GM20431 (cell line): ENCODE results near the gene RTF2.

Experiments used
- in situ Hi-C: fragments of 300-500 bp; cut with MseI, MboI; formaldehyde crosslinking; loops from one replicate; pipeline ENCODE4 v1.15.0; 2020; ENCODE audit warnings: low sequenced_read_pairs; ENCODE audit not compliant: unreplicated experiment

The RTF2 gene, protein sequence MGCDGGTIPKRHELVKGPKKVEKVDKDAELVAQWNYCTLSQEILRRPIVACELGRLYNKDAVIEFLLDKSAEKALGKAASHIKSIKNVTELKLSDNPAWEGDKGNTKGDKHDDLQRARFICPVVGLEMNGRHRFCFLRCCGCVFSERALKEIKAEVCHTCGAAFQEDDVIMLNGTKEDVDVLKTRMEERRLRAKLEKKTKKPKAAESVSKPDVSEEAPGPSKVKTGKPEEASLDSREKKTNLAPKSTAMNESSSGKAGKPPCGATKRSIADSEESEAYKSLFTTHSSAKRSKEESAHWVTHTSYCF

DNA sequence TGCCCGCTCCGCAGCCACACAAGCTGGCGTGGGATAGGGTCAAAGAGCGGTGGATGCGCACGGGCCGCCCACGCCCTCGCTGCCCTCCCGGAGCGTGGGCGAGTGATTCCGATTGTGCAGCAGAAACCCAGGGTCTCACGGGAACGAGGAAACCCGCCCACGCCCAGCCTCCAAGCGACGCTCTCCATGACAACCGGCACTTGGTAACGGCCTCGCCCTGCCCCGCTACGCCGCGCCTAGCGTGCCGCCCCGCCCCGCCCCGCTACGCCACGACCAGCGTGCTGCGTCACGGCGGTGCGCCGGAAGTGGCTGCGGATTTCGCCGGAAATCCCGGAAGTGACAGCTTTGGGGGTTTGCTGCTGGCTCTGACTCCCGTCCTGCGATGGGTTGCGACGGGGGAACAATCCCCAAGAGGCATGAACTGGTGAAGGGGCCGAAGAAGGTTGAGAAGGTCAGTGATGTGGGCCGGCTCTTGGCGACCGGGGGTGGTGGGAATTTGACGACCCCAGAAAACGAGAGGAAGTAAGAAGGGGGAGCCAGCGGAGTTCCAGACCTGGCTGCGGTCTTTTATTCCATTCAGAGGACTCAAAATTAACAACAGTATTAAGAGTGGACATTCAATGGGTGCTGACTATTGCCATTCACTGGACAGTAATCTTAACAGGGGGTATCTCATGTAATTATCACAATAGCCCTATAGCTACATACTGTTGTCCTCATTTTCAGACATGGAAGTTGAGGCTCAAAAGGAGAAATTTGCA lies at the start of gene RTF2:
TSS of gene RTF2 (plus strand) at position 312 of the 761 bp plus-strand sequence. CDS start at position 383, 71 bp downstream.
- in situ Hi-C loops = no loop called here

DNA sequence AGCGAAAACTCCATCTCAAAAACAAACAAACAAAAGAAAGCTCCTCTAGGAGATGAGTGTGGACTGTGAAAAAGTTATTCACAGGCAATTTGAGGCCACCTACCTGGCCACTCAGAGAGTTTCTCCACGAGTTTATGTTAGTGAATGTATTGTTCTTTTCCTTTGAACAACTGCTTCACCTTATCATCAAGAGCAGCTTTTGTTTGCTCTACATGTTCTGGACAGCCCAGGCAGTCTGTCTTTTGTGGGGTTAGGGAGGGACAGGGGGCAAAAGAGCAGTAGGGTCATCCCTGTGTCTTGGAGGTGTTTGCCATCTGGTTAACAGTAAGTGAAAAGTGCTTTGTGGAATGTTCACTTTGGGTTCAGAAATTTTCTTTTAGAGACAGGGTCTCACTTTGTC lies 48.4 kb upstream of the RTF2 start:
- in situ Hi-C loops = no loop called here

DNA sequence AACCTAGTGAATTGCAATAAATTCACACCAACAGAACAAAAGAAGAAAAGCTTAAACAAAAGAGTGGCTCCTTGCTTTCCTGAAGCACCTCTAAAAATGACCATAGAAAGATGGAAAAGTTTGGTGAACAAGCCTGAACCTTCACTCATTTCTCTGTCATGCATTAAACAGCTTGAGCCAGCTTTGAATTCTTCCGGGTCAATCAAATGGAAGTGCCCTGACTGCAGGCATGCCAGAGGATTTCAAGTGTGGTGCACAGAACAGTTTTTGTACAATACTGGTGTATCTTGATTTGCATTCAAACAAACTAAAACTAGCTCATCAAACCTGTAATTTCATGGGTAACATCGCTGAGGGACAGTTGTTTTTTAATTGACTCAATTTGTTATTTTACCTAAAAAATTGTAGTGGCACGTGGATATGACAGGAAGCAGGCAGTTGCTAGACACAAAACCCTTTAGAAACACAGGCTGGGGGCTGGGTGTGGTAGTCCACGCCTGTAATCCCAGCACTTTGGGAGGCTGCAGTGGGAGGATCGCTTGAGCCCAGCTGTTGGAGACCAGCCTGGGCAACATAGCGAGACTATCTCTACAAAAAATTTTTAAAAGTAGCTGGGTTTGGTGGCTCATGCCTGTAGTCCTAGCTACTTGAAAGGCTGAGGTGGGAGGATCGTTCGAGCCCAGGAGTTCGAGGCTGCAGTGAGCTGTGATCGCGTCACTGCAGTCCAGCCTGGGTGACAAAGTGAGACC lies 47.3 kb upstream of the RTF2 start:
- in situ Hi-C loops = no loop called here

DNA sequence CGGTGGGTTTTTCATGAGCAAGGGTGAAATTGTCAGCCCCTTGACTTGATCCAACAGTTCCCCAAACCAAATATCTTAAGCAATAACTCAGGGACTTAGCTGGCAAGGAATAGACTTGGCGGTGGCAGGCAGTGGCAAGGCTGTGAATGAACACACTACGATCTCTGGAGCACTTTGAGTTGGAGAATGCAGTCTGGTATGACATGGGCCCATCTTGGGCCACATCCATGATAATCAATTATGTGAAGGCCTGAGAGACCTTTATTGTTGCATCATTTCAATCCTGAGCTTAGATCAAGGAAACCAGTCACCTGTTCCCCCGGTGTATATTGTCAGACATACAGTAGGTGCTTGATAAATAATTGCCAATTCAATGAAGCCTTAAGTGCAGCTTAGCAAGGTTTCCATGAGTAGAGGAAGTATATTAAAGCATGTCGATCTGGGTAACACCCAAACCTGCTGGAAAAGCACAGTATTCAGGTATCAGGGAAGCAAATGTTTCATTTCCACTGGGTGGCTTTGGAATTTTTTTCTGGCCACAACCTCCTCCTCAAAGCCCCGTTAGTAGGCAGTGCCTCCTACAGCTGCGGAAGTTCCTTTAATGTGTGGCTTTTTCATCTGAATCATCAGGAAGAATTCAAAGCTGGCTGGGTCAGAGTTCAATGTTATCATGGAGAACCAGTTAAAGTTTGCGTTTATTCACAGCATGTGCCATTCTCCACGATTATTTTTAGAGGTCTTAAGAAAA lies 46.2 kb upstream of the RTF2 start:
- in situ Hi-C loops = no loop called here

DNA sequence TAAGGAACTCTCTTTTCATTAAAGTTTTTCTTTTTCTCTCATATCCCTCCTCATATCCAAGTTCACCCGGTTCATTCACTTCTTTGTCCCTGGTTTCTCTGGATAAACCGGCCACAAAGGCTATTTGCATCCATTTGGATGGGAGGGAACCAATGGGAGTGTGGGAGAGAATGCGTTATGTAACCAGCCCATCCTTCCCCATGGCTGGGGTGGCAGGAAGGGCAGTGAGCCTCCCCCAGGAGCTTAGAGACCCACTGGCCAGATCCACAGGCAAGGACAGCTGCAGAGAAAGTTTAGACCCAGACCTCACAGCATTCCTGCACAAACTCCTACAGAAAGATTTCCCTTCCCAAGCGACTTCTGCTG lies 45.6 kb upstream of the RTF2 start:
- in situ Hi-C loops = no loop called here

DNA sequence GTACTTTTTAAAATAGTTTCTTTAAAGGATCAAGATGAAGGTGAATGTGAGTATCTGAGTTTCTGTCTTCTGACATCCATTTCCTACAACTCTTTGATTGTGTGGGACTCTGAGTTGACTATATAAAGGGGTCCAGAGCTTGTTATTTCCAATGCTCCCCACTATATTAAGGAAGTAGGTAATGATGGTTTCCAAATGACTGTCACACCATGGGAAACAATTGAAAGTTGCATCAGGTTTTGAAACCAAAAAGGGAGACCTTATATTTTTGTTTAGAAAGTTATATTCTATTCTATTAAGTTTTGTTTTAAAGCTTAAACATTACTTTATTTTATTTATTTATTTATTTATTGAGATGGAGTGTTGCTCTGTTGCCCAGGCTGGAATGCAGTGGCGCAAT lies 45.2 kb upstream of the RTF2 start:
- in situ Hi-C loops = no loop called here

DNA sequence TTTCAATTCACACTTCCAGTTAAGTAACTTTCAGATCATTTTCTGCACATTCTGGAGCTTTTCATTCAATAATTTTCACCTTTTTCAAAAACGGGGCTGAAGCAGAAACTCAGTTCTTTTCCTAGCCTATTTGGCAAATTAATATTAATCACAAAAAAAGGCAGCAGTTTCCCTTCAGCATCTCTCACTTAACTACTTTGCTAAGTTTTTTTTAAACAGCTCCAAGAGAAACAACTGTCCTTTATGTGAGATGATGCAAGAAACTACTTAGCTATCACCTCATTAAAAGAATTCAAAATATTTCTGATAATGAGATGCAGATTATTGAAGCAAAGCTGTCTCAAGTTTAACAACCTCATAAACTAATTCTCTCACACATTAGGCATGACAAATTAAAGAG lies 44.5 kb upstream of the RTF2 start:
- in situ Hi-C loops = no loop called here

DNA sequence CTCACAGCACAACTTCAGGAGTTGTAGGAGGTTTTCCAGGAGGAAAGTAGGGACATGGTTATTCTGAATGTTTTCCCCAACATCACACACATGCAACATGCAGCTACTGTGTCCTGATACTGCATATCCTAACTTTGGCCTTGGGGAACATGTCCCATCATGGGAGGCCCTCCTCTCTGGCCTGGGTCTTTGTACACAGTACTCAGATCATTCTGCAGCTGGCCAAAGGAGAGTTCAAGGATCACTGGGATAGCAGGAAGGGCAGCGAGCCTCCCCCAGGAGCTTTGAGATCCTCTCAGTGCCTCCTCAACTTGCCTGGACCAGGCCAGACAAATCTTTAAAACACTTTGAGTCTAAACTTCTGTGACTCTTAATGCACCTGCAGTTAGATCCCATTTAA lies 43.5 kb upstream of the RTF2 start:
- in situ Hi-C loops = no loop called here

DNA sequence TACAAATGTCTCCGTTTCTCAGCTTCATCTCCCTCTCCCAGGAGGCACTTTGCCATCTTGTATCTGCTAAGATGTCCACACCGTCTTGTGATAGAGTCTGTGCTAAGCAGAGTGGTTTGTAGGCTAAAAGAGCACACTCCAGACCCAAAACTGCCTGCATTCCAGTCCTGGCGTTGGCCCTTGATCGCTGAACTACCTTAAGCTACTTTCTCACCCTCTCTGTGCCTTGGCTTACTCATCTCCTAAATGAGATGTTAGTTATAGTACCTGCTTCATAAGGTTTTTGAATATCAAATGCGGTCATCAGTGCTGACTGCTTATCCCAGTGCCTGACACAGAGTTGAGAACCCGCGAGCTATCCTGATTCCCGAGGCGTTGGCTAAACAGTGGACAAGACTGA lies 42.4 kb upstream of the RTF2 start:
- in situ Hi-C loops = no loop called here

DNA sequence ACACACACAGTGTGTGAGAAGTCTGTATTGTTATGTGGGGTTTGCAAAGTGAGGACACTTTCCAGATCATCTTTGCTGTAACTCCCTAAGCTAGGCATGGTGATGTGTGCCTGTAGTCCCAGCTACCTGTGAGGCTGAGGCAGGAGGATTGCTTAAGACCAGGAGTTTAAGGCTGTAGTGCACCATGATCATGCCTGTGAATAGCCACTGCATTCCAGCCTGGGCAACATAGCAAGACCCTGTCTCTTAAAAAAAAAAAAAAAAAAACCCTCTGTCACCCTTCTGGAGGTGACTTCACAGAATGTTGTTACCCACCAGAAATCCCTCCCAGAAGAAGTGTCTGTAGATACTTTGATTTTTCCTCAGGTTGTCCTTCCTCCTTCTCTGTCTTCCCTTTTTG lies 41.5 kb upstream of the RTF2 start:
- in situ Hi-C loops = no loop called here

DNA sequence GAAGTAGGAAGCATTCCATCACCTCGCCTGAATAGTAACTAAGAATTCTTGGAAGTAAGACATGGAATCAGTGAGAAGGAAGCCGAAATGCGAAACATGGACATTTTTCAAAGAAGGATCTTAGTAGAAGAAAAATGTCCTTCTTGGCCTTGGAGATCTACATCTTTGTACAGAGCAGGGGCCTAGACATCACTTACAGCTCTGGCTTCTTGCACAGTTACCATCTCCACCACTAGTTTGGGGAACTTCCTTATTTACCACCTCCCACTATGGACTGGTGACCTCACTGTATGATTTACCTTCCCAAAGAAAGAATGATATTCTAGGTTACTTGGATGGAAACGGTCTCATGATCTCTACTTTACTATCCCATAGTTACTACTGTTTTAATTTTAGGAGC lies 40.6 kb upstream of the RTF2 start:
- in situ Hi-C loops = no loop called here

DNA sequence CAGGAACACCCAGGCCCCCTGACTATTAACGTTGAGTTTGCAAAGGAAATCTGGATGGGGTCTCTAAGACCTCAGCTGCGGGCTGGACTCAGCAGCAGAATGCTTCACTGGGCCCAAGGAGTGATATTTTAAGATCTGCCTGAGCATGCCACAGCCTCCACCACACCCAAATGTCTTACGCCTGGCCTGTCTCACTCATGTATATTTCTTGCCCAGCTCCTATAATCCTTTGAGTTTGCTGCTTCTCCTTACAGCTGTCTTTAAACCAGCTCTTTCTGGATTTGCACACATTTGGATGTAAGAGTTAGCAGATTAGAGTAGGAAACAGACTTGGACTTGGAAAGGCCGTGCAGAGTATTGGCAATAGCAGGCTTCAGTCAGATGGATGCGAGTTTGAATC lies 40.0 kb upstream of the RTF2 start:
- in situ Hi-C loops = no loop called here

DNA sequence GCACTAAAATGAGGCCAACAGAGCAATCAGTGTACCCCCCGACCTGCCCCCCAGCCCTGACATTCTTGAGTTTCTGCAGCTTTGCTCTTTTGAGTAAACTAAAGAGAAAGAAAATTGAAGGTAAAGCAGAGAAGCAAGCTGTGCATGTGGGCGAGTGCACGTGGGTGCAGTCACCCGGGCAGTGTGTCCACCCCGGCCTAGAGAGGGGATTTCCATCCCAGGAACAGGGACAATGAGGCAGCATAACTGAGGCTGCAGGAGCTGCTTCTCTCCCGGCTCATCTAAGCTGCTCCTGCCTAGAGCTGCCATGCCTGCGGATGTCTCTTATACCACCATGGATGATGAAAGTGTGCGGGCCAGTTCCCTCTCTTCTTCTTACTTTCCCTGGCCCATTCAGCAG lies 39.5 kb upstream of the RTF2 start:
- in situ Hi-C loops = no loop called here

DNA sequence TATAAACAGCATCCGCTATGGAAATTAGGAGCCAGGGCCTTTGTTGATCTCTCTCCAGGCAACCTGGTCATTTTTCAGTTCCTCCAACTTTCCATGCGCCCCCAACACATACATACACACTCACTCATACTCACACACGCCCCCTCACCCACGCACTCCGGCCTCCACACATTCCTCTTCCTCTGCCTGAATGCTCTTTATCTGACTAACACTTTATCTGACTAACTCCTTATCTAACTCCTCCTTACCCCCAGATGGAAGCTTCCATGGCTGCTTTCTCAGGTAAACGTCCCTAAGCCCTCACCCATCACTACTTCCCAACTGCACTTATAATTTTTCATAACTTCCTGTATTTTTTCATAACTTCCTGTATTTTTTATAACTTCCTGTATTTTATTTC lies 38.9 kb upstream of the RTF2 start:
- in situ Hi-C loops = no loop called here

DNA sequence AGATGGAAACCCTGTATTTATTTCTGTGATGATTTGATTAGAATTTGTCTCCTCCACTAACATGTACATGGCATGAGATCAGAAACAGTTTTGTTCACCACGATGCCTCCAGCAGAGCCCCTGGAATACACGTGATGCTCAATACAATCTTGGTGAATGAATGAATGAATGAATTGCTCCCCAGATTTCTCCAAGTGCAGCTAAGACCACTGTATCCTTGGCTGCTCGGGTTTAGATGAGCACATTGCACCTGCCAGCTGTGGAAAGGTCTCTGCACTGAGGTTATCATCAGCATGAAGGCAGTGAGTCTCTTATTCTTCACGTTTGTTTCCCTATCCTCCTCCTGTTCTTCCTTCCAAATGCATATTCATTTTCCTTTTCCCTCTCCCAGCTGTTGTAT lies 38.5 kb upstream of the RTF2 start:
- in situ Hi-C loops = no loop called here

DNA sequence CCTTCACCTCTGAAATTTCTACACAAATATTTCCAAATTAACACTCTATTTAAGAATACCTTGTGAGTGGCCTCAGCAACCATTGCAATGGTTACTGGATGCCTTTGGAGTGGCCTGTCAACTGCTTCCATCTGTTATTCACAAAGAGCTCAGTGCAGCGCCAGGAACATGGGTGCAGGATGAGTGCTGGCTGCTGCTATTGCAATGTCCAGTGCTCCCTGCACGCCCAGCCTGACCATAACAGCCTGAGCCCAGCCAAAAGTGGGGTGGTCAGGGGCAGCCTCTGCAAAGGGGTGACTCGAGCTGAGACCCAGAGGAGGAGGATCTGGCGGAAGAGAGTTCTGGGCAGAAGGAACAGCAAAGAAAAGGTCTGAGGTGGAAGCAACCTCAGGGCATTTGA lies 38.0 kb upstream of the RTF2 start:
- in situ Hi-C loops = no loop called here

DNA sequence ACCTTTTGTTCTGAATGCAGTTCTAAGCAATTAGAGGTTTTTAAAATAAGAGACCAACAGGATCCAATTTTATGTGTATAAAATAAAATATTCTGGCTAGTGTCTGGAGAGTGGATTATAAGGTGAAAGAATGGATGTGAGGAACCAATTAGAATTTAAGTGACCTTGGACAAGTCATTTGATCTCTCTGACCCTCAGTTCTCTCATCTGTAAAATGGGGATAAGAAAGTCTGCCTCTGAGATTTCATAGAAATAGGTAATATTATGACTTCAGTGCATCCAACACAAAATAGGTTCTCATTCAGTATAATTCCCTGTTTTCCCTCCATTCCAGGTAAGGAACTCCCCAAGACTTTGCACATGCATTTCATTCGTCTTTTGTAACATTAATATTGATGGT lies 37.5 kb upstream of the RTF2 start:
- in situ Hi-C loops = no loop called here

DNA sequence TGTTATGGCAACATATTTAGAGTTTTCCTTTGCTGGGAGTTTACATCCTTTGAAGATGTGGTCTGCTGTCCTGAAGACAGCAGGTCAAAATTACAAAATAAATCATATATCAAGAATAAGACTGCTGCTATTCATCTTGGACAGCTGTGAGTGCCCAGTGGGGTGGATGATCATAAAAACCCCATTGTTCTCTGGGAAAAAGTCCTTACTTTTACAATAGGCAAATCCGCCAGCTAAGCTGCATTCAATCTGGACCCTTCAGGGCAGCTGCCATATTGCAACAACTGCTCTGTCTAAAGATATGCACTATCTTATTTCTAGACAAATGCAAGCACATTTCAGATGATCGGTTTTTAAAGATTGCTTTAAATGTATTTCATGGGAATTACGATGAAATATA lies 37.0 kb upstream of the RTF2 start:
- in situ Hi-C loops = no loop called here

DNA sequence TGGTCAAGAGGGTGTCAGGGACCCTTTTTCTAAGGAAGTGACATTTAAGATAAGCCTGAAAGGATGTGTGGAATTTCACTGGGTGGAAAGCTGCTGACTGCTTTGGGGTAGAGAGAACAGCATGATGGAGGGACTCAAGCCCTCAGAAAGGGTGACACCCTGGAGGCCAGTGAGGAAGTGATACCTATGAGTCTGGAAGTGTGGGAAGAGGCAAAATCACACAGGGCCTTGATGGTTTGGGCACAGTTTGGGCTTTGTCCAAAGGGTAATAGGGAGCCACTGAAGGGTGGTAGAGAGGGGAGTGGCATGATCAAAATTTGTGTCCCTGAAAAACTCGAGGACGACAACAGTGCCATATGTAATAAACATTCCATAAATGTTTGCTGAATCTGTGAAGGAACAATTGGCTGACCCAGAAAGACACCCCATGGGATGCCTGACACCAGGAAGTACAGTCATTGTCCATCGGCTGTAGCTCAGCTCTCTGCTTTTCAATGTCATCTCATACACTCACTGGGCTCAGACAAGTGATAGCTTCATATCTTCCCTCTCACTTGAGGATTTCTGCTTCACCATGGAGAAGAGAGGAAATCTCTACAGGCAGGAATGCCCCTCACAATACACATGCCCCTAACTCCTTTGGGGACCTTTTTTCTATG lies 35.1 kb upstream of the RTF2 start:
- in situ Hi-C loops = no loop called here

DNA sequence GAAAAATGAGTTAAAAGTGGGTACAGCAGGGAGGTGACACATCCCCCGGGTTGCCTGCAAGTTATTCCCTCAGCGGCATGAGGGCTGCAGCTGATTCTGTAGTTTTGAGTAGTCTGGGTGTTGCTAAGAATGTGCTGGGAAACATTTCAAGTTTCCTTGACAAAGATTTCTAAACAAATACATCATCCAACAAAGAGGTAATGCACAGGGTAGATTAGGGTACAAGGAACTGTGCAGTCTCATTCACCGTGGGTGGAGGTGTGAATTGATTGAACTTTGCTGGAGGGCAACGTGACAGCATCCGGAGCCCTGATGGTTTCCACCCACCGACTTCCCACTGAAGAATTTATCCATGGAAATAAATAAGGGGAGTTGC lies 34.6 kb upstream of the RTF2 start:
- in situ Hi-C loops = no loop called here
